Neuron (in vitro differentiated cells): ENCODE measurements around the gene PTGER1.

ENCODE experiments used
- H2AFZ ChIP-seq: one replicate; pipeline ENCODE4 v1.6.1; 2013; ENCODE audit warnings: low read depth, mild to moderate bottlenecking, inconsistent platforms, low read length, moderate library complexity
- H3K27me3 ChIP-seq: one replicate; pipeline ENCODE4 v1.6.1; 2013; ENCODE audit warnings: low read length; ENCODE audit not compliant: insufficient read depth
- H3K36me3 ChIP-seq: one replicate; pipeline ENCODE4 v1.6.1; 2013; ENCODE audit warnings: low read length; ENCODE audit not compliant: insufficient read depth
- H3K4me1 ChIP-seq: one replicate; pipeline ENCODE4 v1.6.1; 2013; ENCODE audit warnings: low read length; ENCODE audit not compliant: insufficient read depth
- H3K4me3 ChIP-seq: 2 replicates; pipeline ENCODE4 v1.5.1; 2013; ENCODE audit warnings: mild to moderate bottlenecking, low read length, moderate library complexity
- H3K9me3 ChIP-seq: one replicate; pipeline ENCODE4 v1.6.1; 2013; ENCODE audit warnings: low read length

PTGER1 gene

DNA sequence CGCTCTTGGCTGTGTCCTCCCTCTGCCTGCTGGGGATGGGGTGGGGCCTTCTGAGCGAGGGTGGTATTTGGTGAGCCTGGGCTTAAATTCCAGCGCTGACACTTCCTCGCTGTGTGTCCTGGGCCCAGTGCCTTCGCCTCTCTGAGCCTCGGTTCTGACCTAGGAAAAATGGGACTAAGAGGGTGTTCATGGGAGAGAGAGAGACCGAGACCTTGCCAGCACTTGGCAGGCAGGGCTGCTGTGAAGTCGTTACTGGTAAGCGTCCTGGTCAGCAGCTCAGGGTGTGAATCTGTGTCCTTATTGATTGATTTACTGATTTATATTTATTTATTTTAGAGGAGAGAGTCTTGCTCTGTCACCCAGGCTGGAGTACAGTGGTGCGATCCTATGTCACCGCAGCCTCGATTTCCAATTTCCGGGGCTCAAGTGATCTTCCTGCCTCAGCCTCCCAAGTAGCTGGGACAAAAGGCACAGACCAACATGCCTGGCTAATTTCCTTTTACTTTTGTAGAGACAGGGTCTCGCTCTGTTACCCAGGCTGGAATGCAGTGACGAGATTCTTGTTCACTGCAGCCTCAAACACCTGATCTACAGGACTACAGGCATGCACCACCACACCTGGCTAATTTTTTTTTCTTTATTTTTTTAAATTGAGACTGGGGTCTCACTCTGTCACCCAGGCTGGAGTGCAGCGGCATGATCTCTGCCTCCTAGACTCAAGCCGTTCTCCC lies 39.7 kb downstream of the PTGER1 start:
- H3K4me1 ChIP-seq, result peaks cover 12% of the 10 kb centered on the region
- H3K27me3 ChIP-seq, result no peaks in the 10 kb centered on the region
- H3K4me3 ChIP-seq, result no peak overlapping the region
- H3K36me3 ChIP-seq, result peaks cover 3% of the 10 kb centered on the region
- H2AFZ ChIP-seq, result no peak overlapping the region
- no peaks in the 10 kb centered on the region for H3K9me3 ChIP-seq

DNA sequence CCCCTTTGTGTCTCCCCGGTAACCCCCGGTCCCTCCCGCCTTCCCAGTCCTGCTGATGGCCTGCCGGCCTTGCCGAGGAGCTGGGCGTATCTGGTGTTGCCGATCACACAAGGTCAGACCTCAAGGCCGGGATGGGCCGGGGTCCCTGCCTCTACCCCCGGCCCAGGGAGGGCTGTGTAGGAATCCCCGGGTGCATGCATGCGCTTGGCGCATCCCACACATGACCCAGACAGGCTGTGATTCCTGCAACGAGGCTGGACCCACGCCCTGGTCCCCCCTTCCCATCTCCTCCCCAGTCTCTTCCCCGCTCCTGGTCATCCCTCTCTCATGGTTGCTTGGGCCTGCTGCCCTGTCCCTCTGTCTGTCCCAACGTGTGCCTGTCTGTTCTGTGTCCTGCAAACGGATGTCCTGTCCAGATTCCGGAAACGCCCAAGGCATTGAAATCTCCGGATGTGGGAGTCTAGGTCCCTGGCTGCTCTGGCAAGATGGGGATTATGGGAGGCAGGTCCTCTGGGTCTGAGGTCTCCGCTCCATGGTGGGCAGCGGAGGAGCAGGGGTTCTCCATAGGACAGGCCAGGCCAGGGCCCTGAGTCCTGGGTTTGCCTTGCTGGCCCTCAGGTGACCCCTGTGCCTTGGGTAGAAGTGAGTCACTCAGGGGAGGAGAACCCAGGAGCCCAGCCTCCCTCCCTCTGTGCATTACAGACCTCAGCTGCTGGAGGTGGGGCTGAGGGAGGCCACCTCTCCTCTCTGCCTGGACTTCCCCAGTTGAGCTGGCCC lies 40.4 kb downstream of the PTGER1 start:
- no peaks in the 10 kb centered on the region for H3K27me3 ChIP-seq
- peaks cover 12% of the 10 kb centered on the region for H3K4me1 ChIP-seq
- peak overlapping the region; percentile 61 for H3K4me3 ChIP-seq
- no peak overlapping the region for H2AFZ ChIP-seq
- H3K9me3 ChIP-seq, result no peaks in the 10 kb centered on the region
- H3K36me3 ChIP-seq, result peaks cover 3% of the 10 kb centered on the region

DNA sequence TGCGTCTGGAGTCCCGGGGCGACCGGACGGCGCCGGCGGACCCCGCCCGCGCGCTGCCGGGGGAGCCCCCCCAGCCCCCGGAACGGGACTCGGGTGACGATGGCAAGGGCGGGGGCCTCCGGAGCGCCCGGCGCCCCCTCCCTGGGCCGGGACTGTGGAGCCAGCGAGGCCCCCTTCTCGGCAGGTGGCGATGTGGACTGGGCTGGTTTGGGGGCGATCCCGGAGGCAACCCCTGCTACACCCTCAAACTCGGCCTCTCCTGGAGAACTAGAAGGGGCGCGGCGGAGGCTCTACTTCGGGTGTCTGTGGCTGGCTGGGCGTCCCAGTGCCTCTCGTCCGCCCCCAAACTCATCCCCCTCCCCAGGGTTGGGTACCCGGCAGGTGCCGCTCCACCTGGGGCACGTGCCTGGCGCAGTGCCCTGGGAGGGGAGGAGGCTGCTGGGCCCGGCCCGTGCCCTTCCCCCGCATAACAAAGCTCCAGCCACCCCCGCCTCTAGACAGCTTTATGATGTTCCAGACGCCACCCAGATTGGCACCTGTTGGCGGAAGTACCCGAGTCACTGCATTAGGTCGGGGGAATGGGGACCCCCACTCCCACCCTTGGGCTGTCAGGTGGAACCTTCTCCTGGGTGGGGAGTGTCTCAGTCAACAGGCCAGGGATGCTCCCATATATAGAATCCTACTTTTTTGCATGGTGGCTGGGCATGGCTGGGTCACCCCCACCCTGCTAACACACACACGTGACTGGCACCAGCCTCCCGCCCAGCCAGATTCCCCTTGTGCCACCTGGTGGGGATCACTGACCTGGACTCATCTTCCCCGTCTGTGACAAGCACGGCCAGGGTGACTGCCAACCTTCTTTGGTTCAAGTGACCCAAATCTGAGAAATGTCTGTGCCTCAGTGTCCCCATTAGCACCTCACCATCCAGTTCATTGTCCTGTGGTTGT lies 41.3 kb downstream of the PTGER1 start:
- peak overlapping the region; percentile 61 for H3K4me3 ChIP-seq
- H3K9me3 ChIP-seq, result no peaks in the 10 kb centered on the region
- H3K27me3 ChIP-seq, result no peaks in the 10 kb centered on the region
- peaks cover 3% of the 10 kb centered on the region for H3K36me3 ChIP-seq
- peaks cover 12% of the 10 kb centered on the region for H3K4me1 ChIP-seq
- H2AFZ ChIP-seq, result no peak overlapping the region

DNA sequence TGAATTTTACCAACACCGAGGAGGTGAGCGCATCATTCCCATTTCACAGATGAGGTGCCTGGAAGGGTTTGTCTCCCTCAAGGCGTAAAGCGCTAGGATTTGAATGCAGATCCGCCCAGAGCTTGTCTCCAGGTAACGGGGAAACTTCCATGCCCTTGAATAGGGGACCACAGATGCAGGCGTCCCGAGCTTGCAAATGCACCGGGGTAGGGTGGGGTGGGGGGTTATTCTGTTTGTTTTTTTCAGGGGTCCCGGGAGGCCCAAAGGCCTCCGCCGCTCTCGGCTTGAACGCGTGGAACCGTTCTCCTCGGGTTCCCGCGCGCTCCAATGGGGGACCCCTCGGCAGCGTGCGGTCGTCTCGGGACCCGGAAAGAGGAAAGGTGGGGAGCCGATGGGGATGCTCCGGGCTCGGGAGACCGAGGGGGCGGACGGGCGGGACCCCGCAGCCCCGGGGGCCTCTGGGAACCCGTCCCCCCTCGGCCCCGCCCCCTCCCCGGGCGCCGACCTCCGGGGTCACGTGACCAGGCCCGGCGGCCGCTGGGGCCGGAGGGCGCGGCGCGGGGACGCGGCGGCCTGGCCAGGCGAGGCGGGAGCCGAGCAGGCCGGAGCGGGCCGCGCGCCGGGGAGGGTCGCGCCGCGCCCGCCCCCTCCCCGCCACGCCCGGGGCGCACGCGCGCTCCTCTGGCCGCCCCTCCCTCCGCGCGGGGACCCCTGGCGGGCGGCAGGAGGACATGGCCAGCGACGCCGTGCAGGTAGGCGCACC lies 42.2 kb downstream of the PTGER1 start, which contains the start of gene PKN1:
TSS of gene PKN1 (plus strand) at position 516 of the 763 bp plus-strand sequence. CDS start at position 732, 216 bp downstream.
- H3K36me3 ChIP-seq, result peaks cover 3% of the 10 kb centered on the region
- no peaks in the 10 kb centered on the region for H3K27me3 ChIP-seq
- H3K9me3 ChIP-seq, result no peaks in the 10 kb centered on the region
- H3K4me3 ChIP-seq, result peak within 1 kb of the TSS; percentile 61
- peaks cover 12% of the 10 kb centered on the region for H3K4me1 ChIP-seq
- H2AFZ ChIP-seq, result peak within 1 kb of the TSS; percentile 92

DNA sequence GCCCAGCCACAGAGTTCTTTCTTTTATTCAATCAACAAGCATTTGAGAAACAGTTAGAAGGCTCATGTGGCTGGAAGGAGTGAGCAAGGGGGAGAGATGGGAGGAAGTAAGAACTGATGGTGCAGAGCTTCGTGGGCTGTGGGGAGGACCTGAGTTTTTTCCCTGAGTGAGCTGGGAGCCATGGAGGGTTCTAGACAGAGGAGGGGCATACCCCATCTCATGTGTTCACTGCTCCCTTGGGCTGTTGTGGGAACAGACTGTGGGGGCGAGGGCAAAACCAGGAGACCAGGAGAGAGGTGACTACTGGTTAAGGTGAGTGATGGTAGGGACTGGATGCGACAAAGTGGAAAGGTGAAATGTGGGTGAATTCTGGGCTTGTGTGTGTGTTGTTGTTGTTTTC lies 44.4 kb downstream of the PTGER1 start:
- H3K27me3 ChIP-seq, result no peaks in the 10 kb centered on the region
- H3K4me3 ChIP-seq, result no peak overlapping the region
- H3K9me3 ChIP-seq, result no peaks in the 10 kb centered on the region
- H3K4me1 ChIP-seq, result peaks cover 12% of the 10 kb centered on the region
- no peaks in the 10 kb centered on the region for H3K36me3 ChIP-seq
- no peak overlapping the region for H2AFZ ChIP-seq

DNA sequence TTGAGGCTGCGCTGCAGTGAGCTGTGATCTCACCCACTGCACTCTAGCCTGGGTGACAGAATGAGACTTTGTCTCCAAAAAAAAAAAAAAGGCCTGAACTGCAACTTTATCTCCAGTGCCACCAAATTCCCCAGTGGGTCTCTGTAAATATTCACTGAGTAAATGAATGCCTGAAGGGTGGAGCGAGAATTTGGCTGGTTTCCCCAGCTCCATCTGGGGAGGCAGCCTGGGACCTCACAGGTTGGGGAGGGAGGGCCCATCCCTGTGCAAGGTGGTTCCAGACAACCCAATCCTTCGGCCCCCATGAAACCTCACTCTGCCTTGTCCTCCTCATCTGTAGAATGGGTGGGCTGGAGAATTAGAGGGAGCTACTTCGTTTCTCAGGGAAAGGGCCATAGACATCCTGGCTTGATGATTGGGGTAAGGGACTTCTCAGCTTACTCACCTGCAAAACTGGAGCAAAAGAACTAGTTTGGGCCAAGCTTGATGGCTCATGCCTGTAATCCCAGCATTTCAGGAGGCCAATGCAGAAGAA lies 46.2 kb downstream of the PTGER1 start:
- Histone ChIP-seq H3K36me3 (no peaks in the 10 kb centered on the region), H3K4me1 (peaks cover 3% of the 10 kb centered on the region), H3K9me3 (no peaks in the 10 kb centered on the region), H3K27me3 (no peaks in the 10 kb centered on the region), H3K4me3 (no peak overlapping the region), H2AFZ (no peak overlapping the region)

DNA sequence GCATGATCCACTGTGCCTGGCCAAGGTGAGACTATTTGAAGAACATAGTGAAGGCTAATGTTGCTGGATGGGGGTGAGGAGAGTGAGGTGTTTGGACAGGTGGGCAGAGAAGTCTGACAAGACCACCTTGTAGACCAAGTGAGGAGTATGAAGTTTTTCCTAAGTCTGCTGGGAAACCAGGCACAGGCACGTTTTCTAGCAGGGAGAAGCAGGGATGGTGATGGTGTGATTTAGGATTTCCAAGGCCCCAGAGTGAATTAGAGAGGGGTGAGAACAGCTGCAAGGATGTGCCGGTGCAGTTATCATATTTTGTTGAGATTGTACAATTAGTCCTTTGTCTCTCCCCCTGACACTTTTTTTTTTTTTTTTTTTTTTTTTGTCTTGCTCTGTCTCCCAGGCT lies 47.7 kb downstream of the PTGER1 start:
- Histone ChIP-seq H3K4me3 (no peak overlapping the region), H3K4me1 (no peaks in the 10 kb centered on the region), H3K27me3 (no peaks in the 10 kb centered on the region), H2AFZ (no peak overlapping the region), H3K9me3 (no peaks in the 10 kb centered on the region), H3K36me3 (no peaks in the 10 kb centered on the region)

DNA sequence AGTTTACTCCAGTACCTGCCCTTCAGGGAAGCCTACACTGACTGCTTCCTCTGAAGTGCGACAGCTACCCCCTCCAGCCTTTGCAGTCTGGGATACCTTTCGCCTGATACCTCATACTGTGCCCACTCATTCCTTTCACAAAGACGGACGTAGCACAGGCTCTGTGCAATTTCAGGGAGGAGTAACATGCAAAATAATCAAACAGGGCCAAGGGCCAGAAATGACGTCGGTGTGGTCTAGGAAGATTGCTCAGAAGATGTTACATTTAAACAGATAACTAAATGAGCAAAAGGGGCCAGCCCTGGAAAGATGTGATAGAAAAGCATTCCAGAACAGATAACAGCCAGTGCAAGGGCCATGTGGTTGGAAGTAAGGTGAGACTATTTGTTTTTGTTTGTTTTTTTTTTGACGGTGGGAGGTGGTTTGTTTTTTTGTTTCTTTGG lies 49.4 kb downstream of the PTGER1 start:
- Histone ChIP-seq H3K27me3 (no peaks in the 10 kb centered on the region), H3K4me3 (no peak overlapping the region), H3K9me3 (no peaks in the 10 kb centered on the region), H2AFZ (no peak overlapping the region), H3K36me3 (no peaks in the 10 kb centered on the region), H3K4me1 (no peaks in the 10 kb centered on the region)
